Natural killer cell (primary cell): ENCODE results near the gene ZSCAN12. TPM values are rescaled to one million over a fixed set of nuclear protein-coding genes. Genes with fewer than 3 reads are reported as not detected.
"Not testable (repeated sequence)": the region's sequence is repeated elsewhere in the genome, so short reads cannot be mapped to it uniquely, and the experiment has no call there.

ENCODE experiments used
- ATAC-seq, 3 donors: fragments of 150-1000 bp in 2 of 3; fragments of 200-7000 bp in 1 of 3; cut with Tn5 transposase; 1 replicate in 1 of 3; 2 replicates in 2 of 3; pipeline ENCODE4 v1.10.0; 2021; ENCODE audit warnings: mild to moderate bottlenecking in 2 of 3, moderate library complexity in 2 of 3
- DNase-seq, 2 donors: peaks; one replicate each; pipeline versions ENCODE4 v3.0.0 to v3.0.0-alpha.2; 2013 to 2021; ENCODE audit warnings: mixed read lengths in 1 of 2
- H3K27ac ChIP-seq: one replicate; pipeline ENCODE4 v1.5.1; 2013; ENCODE audit warnings: mild to moderate bottlenecking, low read length
- H3K27me3 ChIP-seq: one replicate; pipeline ENCODE4 v1.6.1; 2013; ENCODE audit warnings: low read length; ENCODE audit not compliant: control insufficient read depth, insufficient read depth
- H3K36me3 ChIP-seq: one replicate; pipeline ENCODE4 v1.6.1; 2013; ENCODE audit warnings: low read length; ENCODE audit not compliant: control insufficient read depth, insufficient read depth
- H3K4me1 ChIP-seq: one replicate; pipeline ENCODE4 v1.6.1; 2013; ENCODE audit warnings: low read length; ENCODE audit not compliant: control insufficient read depth, insufficient read depth
- H3K4me3 ChIP-seq: one replicate; pipeline ENCODE4 v1.5.1; 2013; ENCODE audit warnings: low read length
- H3K9me3 ChIP-seq: one replicate; pipeline ENCODE4 v1.6.1; 2013; ENCODE audit warnings: low read length; ENCODE audit not compliant: control insufficient read depth, insufficient read depth
- H3K27ac Mint-ChIP-seq, 2 donors: one replicate each; pipeline ENCODE4 v1.8.0; 2022; ENCODE audit warnings: mild to moderate bottlenecking in 2 of 2, mixed read lengths in 2 of 2, moderate library complexity in 1 of 2
- H3K27me3 Mint-ChIP-seq, 2 donors: one replicate each; pipeline ENCODE4 v1.8.0; 2022; ENCODE audit warnings: low read depth in 2 of 2, mixed read lengths in 2 of 2
- H3K36me3 Mint-ChIP-seq: one replicate; pipeline ENCODE4 v1.8.0; 2022; ENCODE audit warnings: mixed read lengths
- H3K4me1 Mint-ChIP-seq, 2 donors: one replicate each; pipeline ENCODE4 v1.8.0; 2022; ENCODE audit warnings: mixed read lengths in 2 of 2
- H3K4me3 Mint-ChIP-seq: one replicate; pipeline ENCODE4 v1.8.0; 2022; ENCODE audit warnings: mild to moderate bottlenecking, moderate library complexity, mixed read lengths
- H3K9me3 Mint-ChIP-seq, 2 donors: one replicate each; pipeline ENCODE4 v1.8.0; 2022; ENCODE audit warnings: mixed read lengths in 2 of 2
- CTCF ChIP-seq: fragments of 200-600 bp; IDR thresholded peaks from one replicate; pipeline ENCODE4 v1.8.0; 2022; ENCODE audit warnings: antibody characterized with exemption
- WGBS: methylation state at CpG from one replicate; pipeline ENCODE4 v1.1.7; 2013; ENCODE audit warnings: missing lambda C conversion rate; ENCODE audit not compliant: insufficient coverage; 5-methylcytosine and 5-hydroxymethylcytosine counted together
- intact Hi-C: fragments of 100-400 bp; cut with micrococcal nuclease; formaldehyde crosslinking; loops from one replicate; pipeline ENCODE4 v1.14.2; 2022
- total RNA-seq, 4 donors: library from RNA; stranded (reverse); fragments of 120-200 nt in 1 of 4; gene quantifications; one replicate each; pipeline versions ENCODE4 v1.2.3 to v1.2.4, GENCODE V29; 2013 to 2022

ZSCAN12 gene
- total RNA-seq, 3 donors from 2014 or later (not counting 1 experiment from before 2014, with no cell fraction given): 3.5 to 4.9 (median 3.9) TPM

GRCh38 chr6:28407401-28407800, 7.9 kb upstream of the ZSCAN12 start:
- Mint-ChIP-seq H3K27ac (no peak overlapping the region), H3K27me3 (peaks cover 52 to 78% of the 10 kb centered on the region in 2 donors), H3K36me3 (no peaks in the 10 kb centered on the region), H3K4me3 (no peak overlapping the region), H3K9me3 (no peaks in the 10 kb centered on the region), H3K4me1 (no peaks in the 10 kb centered on the region)
- no peaks in the 10 kb centered on the region for H3K4me1 ChIP-seq
- no peaks in the 10 kb centered on the region for H3K9me3 ChIP-seq
- H3K27me3 ChIP-seq: peaks cover 2% of the 10 kb centered on the region
- intact Hi-C loops: no loop called here
- 71% methylated on average over 2 of the region's 2 CpGs for WGBS
- no peak for TF ChIP-seq CTCF
- no peak overlapping the region for H3K4me3 ChIP-seq
- H3K27ac ChIP-seq: no peak overlapping the region
- ATAC-seq (no peak), DNase-seq (no peak)
- no peaks in the 10 kb centered on the region for H3K36me3 ChIP-seq

GRCh38 chr6:28403923-28404322, 4.4 kb upstream of the ZSCAN12 start:
- ATAC-seq, H3K4me1 Mint-ChIP-seq, H3K4me1 ChIP-seq, intact Hi-C loops, DNase-seq, H3K36me3 ChIP-seq, H3K9me3 Mint-ChIP-seq, H3K4me3 Mint-ChIP-seq, H3K36me3 Mint-ChIP-seq, H3K27ac ChIP-seq, H3K27ac Mint-ChIP-seq, H3K9me3 ChIP-seq, H3K27me3 ChIP-seq, H3K4me3 ChIP-seq: not testable (repeated sequence)
- peaks cover 41 to 73% of the 10 kb centered on the region in 2 donors for H3K27me3 Mint-ChIP-seq
- WGBS: no CpG with 5 or more reads among the region's 5 CpGs

- Mint-ChIP-seq H3K36me3 (peaks cover 10% of the 10 kb centered on the region), H3K9me3 (peaks cover 0 to 3% of the 10 kb centered on the region in 2 donors), H3K27me3 (peaks cover 34 to 60% of the 10 kb centered on the region in 2 donors), H3K4me1 (peaks cover 20 to 22% of the 10 kb centered on the region in 2 donors), H3K27ac (no peak overlapping the region), H3K4me3 (no peak overlapping the region)
- peaks cover 3% of the 10 kb centered on the region for H3K27me3 ChIP-seq
- H3K4me1 ChIP-seq: peaks cover 16% of the 10 kb centered on the region
- WGBS: 70% methylated on average over 2 of the region's 2 CpGs
- no peak for TF ChIP-seq CTCF
- no peak for ATAC-seq
- H3K4me3 ChIP-seq: no peak overlapping the region
- intact Hi-C loops: no loop called here
- peaks cover 6% of the 10 kb centered on the region for H3K36me3 ChIP-seq
- peak in 1 of 2 donors; percentile 6 for DNase-seq
- no peak overlapping the region for H3K27ac ChIP-seq
- H3K9me3 ChIP-seq: no peaks in the 10 kb centered on the region
Observed at GRCh38 chr6:28402197-28402596, 2.6 kb upstream of the ZSCAN12 start.

- ATAC-seq: no peak
Observed at GRCh38 chr6:28401172-28401571, 1.6 kb upstream of the ZSCAN12 start.

More at GRCh38 chr6:28401172-28401571, 1.6 kb upstream of the ZSCAN12 start:
- Mint-ChIP-seq H3K27me3 (peaks cover 28 to 51% of the 10 kb centered on the region in 2 donors), H3K4me1 (peaks cover 31 to 32% of the 10 kb centered on the region in 2 donors), H3K36me3 (peaks cover 16% of the 10 kb centered on the region), H3K9me3 (peaks cover 0 to 3% of the 10 kb centered on the region in 2 donors), H3K4me3 (peak overlapping the region; percentile 35), H3K27ac (no peak overlapping the region)
- TF ChIP-seq CTCF: no peak
- whole genome bisulfite sequencing: 100% methylated on average over 1 of the region's 1 CpG
- H3K4me1 ChIP-seq: peaks cover 16% of the 10 kb centered on the region
- peaks cover 15% of the 10 kb centered on the region for H3K36me3 ChIP-seq
- no peak overlapping the region for H3K27ac ChIP-seq
- intact Hi-C loops: no loop called here
- H3K4me3 ChIP-seq: no peak overlapping the region
- peaks cover 3% of the 10 kb centered on the region for H3K27me3 ChIP-seq
- no peak for DNase-seq
- H3K9me3 ChIP-seq: no peaks in the 10 kb centered on the region
